H1 (cell line): ENCODE measurements around the gene IL5RA. TPM values are rescaled to one million over a fixed set of nuclear protein-coding genes. Genes with fewer than 3 reads are reported as not detected.

Source experiments
- CTCF ChIA-PET: fragments of 300-600 bp; sonication (Branson Sonifier 250); formaldehyde crosslinking; loops from one replicate; lab custom pipeline; 2021; ENCODE audit not compliant: partially characterized antibody; lab: Charles Lee
- POLR2A ChIA-PET: fragments of 300-600 bp; sonication (Branson Sonifier 250); formaldehyde crosslinking; loops from one replicate; lab custom pipeline; 2021; ENCODE audit warnings: inconsistent platforms; ENCODE audit not compliant: partially characterized antibody; lab: Charles Lee
- DNase-seq, 2 experiments: peaks; one replicate each; pipeline versions ENCODE4 v3.0.0 to v3.0.0-alpha.2; 2010 to 2022; ENCODE audit warnings: low spot score in 2 of 2, low read depth in 1 of 2, mixed read lengths in 1 of 2
- FAIRE-seq: peaks from 2 replicates; lab custom pipeline; 2011; peaks lifted over from hg19 to GRCh38; lab: Jason Lieb, UNC
- H2AFZ ChIP-seq: 2 replicates; pipeline ENCODE4 v1.8.1; 2012; ENCODE audit warnings: low read length, inconsistent platforms
- H2AK5ac ChIP-seq: 2 replicates; pipeline ENCODE4 v1.6.1; 2013; ENCODE audit warnings: low read depth, low read length
- H2BK120ac ChIP-seq: replicated peaks from 2 replicates; pipeline ENCODE3; 2013; ENCODE audit warnings: low read depth, low read length, inconsistent platforms
- H2BK12ac ChIP-seq: 2 replicates; pipeline ENCODE4 v1.6.1; 2013; ENCODE audit warnings: low read depth, low read length
- H2BK15ac ChIP-seq: 2 replicates; pipeline ENCODE4 v1.6.1; 2013; ENCODE audit warnings: low read length
- H2BK20ac ChIP-seq: 2 replicates; pipeline ENCODE4 v1.6.1; 2013; ENCODE audit warnings: low read length
- H2BK5ac ChIP-seq: 2 replicates; pipeline ENCODE4 v1.6.1; 2013; ENCODE audit warnings: low read depth, low read length
- H3K14ac ChIP-seq: 2 replicates; pipeline ENCODE4 v1.6.1; 2013; ENCODE audit warnings: inconsistent platforms; ENCODE audit not compliant: insufficient read length
- H3K18ac ChIP-seq: 2 replicates; pipeline ENCODE4 v1.6.1; 2013; ENCODE audit warnings: low read length; ENCODE audit errors: extremely low read depth
- H3K23ac ChIP-seq: 2 replicates; pipeline ENCODE4 v1.6.1; 2013; ENCODE audit warnings: inconsistent platforms; ENCODE audit not compliant: insufficient read length
- H3K23me2 ChIP-seq: 2 replicates; pipeline ENCODE4 v1.6.1; 2013; ENCODE audit warnings: low read depth, low read length
- H3K27ac ChIP-seq: 2 replicates; pipeline ENCODE4 v1.6.1; 2011; ENCODE audit warnings: low read depth, low read length, inconsistent platforms
- H3K27me3 ChIP-seq, 4 experiments: replicated peaks in 1 of 4; 1 replicate in 1 of 4; 2 replicates in 3 of 4; pipeline versions ENCODE4 v1.6.1 to v1.8.1; 2011 to 2013; ENCODE audit warnings: low read length in 3 of 4, mild to moderate bottlenecking in 3 of 4, inconsistent platforms in 2 of 4, mixed read lengths in 2 of 4, moderate library complexity in 1 of 4; ENCODE audit not compliant: control insufficient read depth in 3 of 4, insufficient read depth in 3 of 4; ENCODE audit errors: extremely low read depth in 1 of 4
- H3K36me3 ChIP-seq, 4 experiments: 2 replicates each; pipeline versions ENCODE4 v1.6.1 to v1.8.1; 2011 to 2013; ENCODE audit warnings: mild to moderate bottlenecking in 4 of 4, low read length in 3 of 4, moderate library complexity in 2 of 4, control low read depth in 1 of 4, inconsistent platforms in 1 of 4; ENCODE audit not compliant: insufficient read depth in 4 of 4, control insufficient read depth in 2 of 4
- H3K4ac ChIP-seq: replicated peaks from 2 replicates; pipeline ENCODE3; 2013; ENCODE audit warnings: low read length, low read depth, mixed read lengths, inconsistent platforms; ENCODE audit not compliant: insufficient read length
- H3K4me1 ChIP-seq, 4 experiments: replicated peaks in 1 of 4; 1 replicate in 1 of 4; 2 replicates in 3 of 4; pipeline versions ENCODE4 v1.6.1 to v1.8.1; 2011 to 2013; ENCODE audit warnings: low read length in 3 of 4, inconsistent platforms in 2 of 4, mixed read lengths in 1 of 4; ENCODE audit not compliant: insufficient read depth in 4 of 4, control insufficient read depth in 3 of 4
- H3K4me2 ChIP-seq, 2 experiments: 2 replicates each; pipeline versions ENCODE4 v1.6.1 to v1.8.1; 2011 to 2013; ENCODE audit warnings: low read depth in 2 of 2, low read length in 2 of 2, control low read depth in 1 of 2, inconsistent platforms in 1 of 2, mild to moderate bottlenecking in 1 of 2; ENCODE audit not compliant: insufficient read depth in 1 of 2
- H3K4me3 ChIP-seq, 4 experiments: fragments of 200-600, 300-600 bp in 1 of 4; sonication (generic), shearing (Covaris generic), sonication (Bioruptor Twin) in 1 of 4; 2 replicates each; pipeline versions ENCODE4 v1.5.1 to v1.8.1; 2011 to 2016; ENCODE audit warnings: low read length in 4 of 4, low read depth in 3 of 4, control low read depth in 2 of 4, inconsistent platforms in 2 of 4, mild to moderate bottlenecking in 2 of 4, mixed read lengths in 1 of 4, moderate library complexity in 1 of 4; ENCODE audit not compliant: insufficient read depth in 2 of 4; ENCODE audit errors: extremely low read depth in 1 of 4
- H3K56ac ChIP-seq: replicated peaks from 2 replicates; pipeline ENCODE3; 2013; ENCODE audit warnings: low read depth, mild to moderate bottlenecking, mixed read lengths, low read length, inconsistent platforms; ENCODE audit not compliant: insufficient read length
- H3K79me1 ChIP-seq: 2 replicates; pipeline ENCODE4 v1.6.1; 2013; ENCODE audit warnings: low read depth, low read length, control low read depth
- H3K79me2 ChIP-seq, 2 experiments: 2 replicates each; pipeline versions ENCODE4 v1.6.1 to v1.8.1; 2012 to 2013; ENCODE audit warnings: low read length in 2 of 2, mild to moderate bottlenecking in 2 of 2, inconsistent platforms in 1 of 2; ENCODE audit not compliant: insufficient read depth in 2 of 2, control insufficient read depth in 1 of 2
- H3K9ac ChIP-seq, 4 experiments: replicated peaks in 1 of 4; 1 replicate in 1 of 4; 2 replicates in 3 of 4; pipeline versions ENCODE4 v1.6.1 to v1.8.1; 2011 to 2013; ENCODE audit warnings: low read depth in 3 of 4, low read length in 3 of 4, control low read depth in 2 of 4, mild to moderate bottlenecking in 2 of 4, moderate library complexity in 2 of 4, inconsistent platforms in 1 of 4; ENCODE audit errors: extremely low read depth in 1 of 4
- H3K9me3 ChIP-seq, 2 experiments: 2 replicates each; pipeline versions ENCODE4 v1.6.1 to v1.8.1; 2012 to 2013; ENCODE audit warnings: mild to moderate bottlenecking in 2 of 2, moderate library complexity in 2 of 2, control low read depth in 1 of 2, inconsistent platforms in 1 of 2, low read depth in 1 of 2, low read length in 1 of 2, mixed read lengths in 1 of 2; ENCODE audit not compliant: insufficient read depth in 2 of 2
- H4K20me1 ChIP-seq, 2 experiments: replicated peaks in 1 of 2; 2 replicates each; pipeline versions ENCODE3 to v1.8.1; 2011 to 2013; ENCODE audit warnings: inconsistent platforms in 2 of 2, low read length in 2 of 2, mild to moderate bottlenecking in 1 of 2; ENCODE audit not compliant: insufficient read depth in 2 of 2, control insufficient read depth in 1 of 2
- H4K5ac ChIP-seq: 2 replicates; pipeline ENCODE4 v1.6.1; 2013; ENCODE audit warnings: low read length, low read depth, mixed read lengths, inconsistent platforms; ENCODE audit not compliant: insufficient read length
- H4K8ac ChIP-seq: 2 replicates; pipeline ENCODE4 v1.8.0; 2013; ENCODE audit warnings: mild to moderate bottlenecking, moderate library complexity, low read length, inconsistent platforms; ENCODE audit not compliant: insufficient read depth; ENCODE audit errors: extremely low read depth
- H4K91ac ChIP-seq: replicated peaks from 2 replicates; pipeline ENCODE3; 2013; ENCODE audit warnings: low read length, mixed read lengths, inconsistent platforms; ENCODE audit not compliant: insufficient read length
- CREB1 ChIP-seq: IDR thresholded peaks from 2 replicates; pipeline ENCODE4 v1.6.1; 2012; ENCODE audit warnings: inconsistent platforms
- EGR1 ChIP-seq: IDR thresholded peaks from 2 replicates; pipeline ENCODE4 v1.6.1; 2011; ENCODE audit warnings: low read depth, low read length, borderline replicate concordance
- GABPA ChIP-seq: IDR thresholded peaks from 2 replicates; pipeline ENCODE4 v1.6.1; 2011; ENCODE audit warnings: mild to moderate bottlenecking, low read length, moderate library complexity, borderline replicate concordance; ENCODE audit not compliant: insufficient read depth
- KDM1A ChIP-seq: fragments of 200-600, 300-600 bp; sonication (generic); IDR thresholded peaks from 2 replicates; pipeline ENCODE4 v1.7.1; 2016; ENCODE audit warnings: mild to moderate bottlenecking, low read length, borderline replicate concordance
- WGBS, 2 experiments: shearing (Covaris generic) in 1 of 2; methylation state at CpG; one replicate each; pipeline versions ENCODE4 v1.1.6 to v1.1.7; 2013 to 2015; ENCODE audit warnings: low lambda C conversion rate in 2 of 2, mixed read lengths in 2 of 2, inconsistent platforms in 1 of 2, low coverage in 1 of 2, missing lambda C conversion rate in 1 of 2; ENCODE audit not compliant: insufficient replicate concordance in 2 of 2, insufficient coverage in 1 of 2, insufficient read length in 1 of 2; ENCODE audit errors: extremely low coverage in 1 of 2, missing lambda C conversion rate in 1 of 2; 5-methylcytosine and 5-hydroxymethylcytosine counted together
- polyA plus RNA-seq, 7 experiments: library from polyadenylated mRNA; depleted of rRNA in 3 of 7; stranded (reverse) in 5 of 7; unstranded in 2 of 7; fragments of >200 nt in 5 of 7; fragments of 200-250 nt in 2 of 7; gene quantifications; 1 replicate in 5 of 7; 2 replicates in 1 of 7; 4 replicates in 1 of 7; pipeline versions ENCODE4 v1.2.1 to v1.2.3, GENCODE V29; 2011 to 2013; ENCODE audit warnings: missing spikeins in 2 of 7, mixed read lengths in 2 of 7
- total RNA-seq: library from RNA; stranded (reverse); fragmentation: NEBNext Ultra II Directional; extraction: Animal tissue kit (Norgen Biotek cat#: 25700); gene quantifications from 2 replicates; pipeline ENCODE4 v1.2.1, GENCODE V29; 2021

Gene IL5RA
- total and polyA plus RNA-seq, 2 of the 8 experiments (the other 6 are each of a cell fraction or from before 2014, with no cell fraction given), result not detected

GRCh38 chr3:3107858-3108257, 2.3 kb downstream of the IL5RA start:
- Histone ChIP-seq H3K36me3 (no peaks in the 10 kb centered on the region), H2AFZ (no peak overlapping the region), H3K18ac (no peak overlapping the region), H3K14ac (no peak overlapping the region), H4K5ac (no peak overlapping the region), H3K27ac (no peak overlapping the region), H4K8ac (no peak overlapping the region), H3K27me3 (no peaks in the 10 kb centered on the region), H4K20me1 (no peaks in the 10 kb centered on the region), H3K4ac (no peak overlapping the region), H2BK15ac (no peak overlapping the region), H3K79me2 (no peaks in the 10 kb centered on the region), H2BK120ac (no peak overlapping the region), H3K9ac (no peak overlapping the region), H3K9me3 (no peaks in the 10 kb centered on the region), H4K91ac (no peak overlapping the region), H3K23ac (no peak overlapping the region), H2BK12ac (no peak overlapping the region), H3K79me1 (no peaks in the 10 kb centered on the region), H3K4me1 (peaks cover 0 to 6% (median 6%) of the 10 kb centered on the region in 4 experiments; a peak in 5 of 7 replicates), H3K23me2 (no peaks in the 10 kb centered on the region), H3K4me2 (no peak overlapping the region), H3K4me3 (no peak overlapping the region), H2AK5ac (no peak overlapping the region), H2BK5ac (no peak overlapping the region), H3K56ac (no peak overlapping the region), H2BK20ac (no peak overlapping the region)
- POLR2A ChIA-PET, result no interaction called here
- FAIRE-seq, result no peak
- 90% methylated on average over 3 of the region's 3 CpGs; no CpG with 5 or more reads in 1 of the 2 experiments for WGBS, 2 experiments
- CTCF ChIA-PET, result no interaction called here
- DNase-seq, result no peak
- no peak for TF ChIP-seq EGR1
- no peak for TF ChIP-seq KDM1A
- TF ChIP-seq GABPA, result no peak
- TF ChIP-seq CREB1, result no peak
